ENCODE results near the gene WDTC1.
A peak's percentile ranks its signal among the peaks of the same experiment; 100 is the strongest.

Gene WDTC1

GRCh38 chr1:27335506-27336422 lies 101.3 kb downstream of the WDTC1 start:
- DNase-seq (ENCODE audit: low read depth) = no peak

- no peak for DNase-seq (ENCODE audit: low read depth)
These were observed 102.3 kb downstream of the WDTC1 start for GRCh38 chr1:27336756-27337155.

GRCh38 chr1:27338751-27339150 lies 104.3 kb downstream of the WDTC1 start:
- DNase-seq (ENCODE audit: low read depth) = no peak

- DNase-seq (ENCODE audit: low read depth) = no peak
These were observed 104.8 kb downstream of the WDTC1 start for GRCh38 chr1:27339213-27339612.

- DNase-seq (ENCODE audit: low read depth) = peak; percentile 52
These were observed 107.3 kb downstream of the WDTC1 start, which contains the start of gene SYTL1 for GRCh38 chr1:27341525-27342252. SYTL1 (plus strand) TSS chr1:27342022; CDS start chr1:27345335, 3,313 bp downstream.

- no peak for DNase-seq (ENCODE audit: low read depth)
These were observed 108.0 kb downstream of the WDTC1 start for GRCh38 chr1:27342391-27342777.

GRCh38 chr1:27342778-27343638 lies 108.6 kb downstream of the WDTC1 start:
- DNase-seq (ENCODE audit: low read depth) = peak; percentile 66

GRCh38 chr1:27343639-27344025 lies 109.2 kb downstream of the WDTC1 start:
- DNase-seq (ENCODE audit: low read depth) = no peak

- DNase-seq (ENCODE audit: low read depth) = no peak
These were observed 110.8 kb downstream of the WDTC1 start for GRCh38 chr1:27345272-27345671.

GRCh38 chr1:27346357-27346756 lies 111.9 kb downstream of the WDTC1 start:
- no peak for DNase-seq (ENCODE audit: low read depth)

- DNase-seq (ENCODE audit: low read depth) = no peak
These were observed 112.7 kb downstream of the WDTC1 start for GRCh38 chr1:27346991-27347624.

- DNase-seq (ENCODE audit: low read depth) = no peak
These were observed 114.7 kb downstream of the WDTC1 start for GRCh38 chr1:27348861-27349783.

- DNase-seq (ENCODE audit: low read depth) = no peak
These were observed 115.6 kb downstream of the WDTC1 start for GRCh38 chr1:27349784-27350662.

- DNase-seq (ENCODE audit: low read depth) = no peak
These were observed 116.5 kb downstream of the WDTC1 start for GRCh38 chr1:27350663-27351540.

- no peak for DNase-seq (ENCODE audit: low read depth)
These were observed 117.2 kb downstream of the WDTC1 start for GRCh38 chr1:27351541-27352107.

- no peak for DNase-seq (ENCODE audit: low read depth)
These were observed 118.7 kb downstream of the WDTC1 start for GRCh38 chr1:27353166-27353565.

GRCh38 chr1:27353629-27354028 lies 119.2 kb downstream of the WDTC1 start:
- no peak for DNase-seq (ENCODE audit: low read depth)

- no peak for DNase-seq (ENCODE audit: low read depth)
These were observed 121.3 kb downstream of the WDTC1 start for GRCh38 chr1:27355683-27356082.
